HCT116 (cell line): ENCODE data around the gene FRRS1. TPM values are rescaled to one million over a fixed set of nuclear protein-coding genes. Genes with fewer than 3 reads are reported as not detected.

Experiments
- ATAC-seq: fragments of 200-7000 bp; cut with Tn5 transposase; 2 replicates; pipeline ENCODE4 v1.9.1; 2020; ENCODE audit warnings: mild to moderate bottlenecking, moderate library complexity
- BruUV-seq: library from RNA; stranded (reverse); fragments of 400-500 nt; replicated peaks from 2 replicates; lab custom pipeline; 2021; lab: Mats Ljungman, UMichigan
- CTCF ChIA-PET: fragments of 300-600 bp; sonication (Branson Sonifier 250); formaldehyde crosslinking; loops from one replicate; lab custom pipeline; 2021; ENCODE audit warnings: antibody characterized with exemption; lab: Charles Lee
- POLR2A ChIA-PET: fragments of 300-600, 350-600 bp; sonication (Branson Sonifier 250); formaldehyde crosslinking; loops from one replicate; lab custom pipeline; 2021; ENCODE audit warnings: antibody characterized with exemption; lab: Charles Lee
- RAD21 ChIA-PET, 2 experiments: fragments of 300-600 bp; sonication (Branson Sonifier 250); formaldehyde crosslinking; loops; one replicate each; lab custom pipeline; 2023; ENCODE audit warnings: low total read pairs in 2 of 2; ENCODE audit not compliant: uncharacterized antibody in 2 of 2, unreplicated experiment in 2 of 2, low non-redundant PET in 1 of 2; lab: Charles Lee
- DNase-seq: peaks from one replicate; pipeline ENCODE4 v3.0.0-alpha.2; 2010; ENCODE audit warnings: low read depth, low spot score
- H2AFZ ChIP-seq: fragments of 200-600 bp; shearing (Covaris generic), sonication (generic); 2 replicates; pipeline ENCODE4 v1.6.1; 2017; ENCODE audit warnings: low read depth, mixed run types, mixed read lengths, antibody characterized with exemption, low read length; ENCODE audit not compliant: poor library complexity, severe bottlenecking
- H3K27ac ChIP-seq: 2 replicates; pipeline ENCODE4 v1.5.1; 2012; ENCODE audit warnings: low read depth, low read length
- H3K27me3 ChIP-seq: fragments of 200-600 bp; sonication (generic); 2 replicates; pipeline ENCODE4 v1.6.1; 2016; ENCODE audit warnings: mixed run types, low read length, mixed read lengths; ENCODE audit not compliant: insufficient read depth
- H3K36me3 ChIP-seq, 2 experiments: fragments of 200-500 bp in 1 of 2; fragments of 200-600 bp in 1 of 2; sonication (Bioruptor generic) in 1 of 2; sonication (generic) in 1 of 2; 2 replicates each; pipeline versions ENCODE4 v1.5.1 to v1.6.1; 2014 to 2016; ENCODE audit warnings: low read length in 2 of 2, inconsistent platforms in 1 of 2, mixed read lengths in 1 of 2, mixed run types in 1 of 2; ENCODE audit not compliant: insufficient read depth in 2 of 2, control insufficient read depth in 1 of 2
- H3K4me1 ChIP-seq, 2 experiments: fragments of 200-600 bp in 1 of 2; sonication (generic) in 1 of 2; 2 replicates each; pipeline versions ENCODE4 v1.5.1 to v1.6.1; 2012 to 2017; ENCODE audit warnings: low read length in 2 of 2, inconsistent platforms in 1 of 2, mild to moderate bottlenecking in 1 of 2, mixed read lengths in 1 of 2, mixed run types in 1 of 2, moderate library complexity in 1 of 2; ENCODE audit not compliant: insufficient read depth in 2 of 2, control insufficient read depth in 1 of 2
- H3K4me2 ChIP-seq: fragments of 200-600 bp; sonication (generic); 2 replicates; pipeline ENCODE4 v1.6.1; 2017; ENCODE audit warnings: mixed run types, low read length, mixed read lengths
- H3K4me3 ChIP-seq, 2 experiments: fragments of 200-600 bp in 1 of 2; sonication (generic) in 1 of 2; replicated peaks in 1 of 2; 2 replicates each; pipeline ENCODE4 v1.5.1; 2011 to 2016; ENCODE audit warnings: low read length in 2 of 2, control low read depth in 1 of 2, low read depth in 1 of 2, mild to moderate bottlenecking in 1 of 2, mixed read lengths in 1 of 2, mixed run types in 1 of 2
- H3K79me2 ChIP-seq: fragments of 200-600 bp; sonication (generic); 2 replicates; pipeline ENCODE4 v1.6.1; 2017; ENCODE audit warnings: mild to moderate bottlenecking, mixed run types, low read length, moderate library complexity, mixed read lengths; ENCODE audit not compliant: insufficient read depth
- H3K9ac ChIP-seq: fragments of 200-600 bp; sonication (generic); 2 replicates; pipeline ENCODE4 v1.6.1; 2016; ENCODE audit warnings: low read length, mixed read lengths
- H3K9me2 ChIP-seq: fragments of 200-600 bp; sonication (generic), shearing (Covaris generic); 2 replicates; pipeline ENCODE4 v1.6.1; 2017; ENCODE audit warnings: mixed run types, mild to moderate bottlenecking, moderate library complexity; ENCODE audit not compliant: insufficient read depth
- H3K9me3 ChIP-seq, 2 experiments: fragments of 200-500 bp in 1 of 2; fragments of 200-600 bp in 1 of 2; sonication (Bioruptor generic) in 1 of 2; sonication (generic) in 1 of 2; 2 replicates each; pipeline ENCODE4 v1.6.1; 2014 to 2017; ENCODE audit warnings: low read length in 2 of 2, mixed read lengths in 2 of 2, inconsistent platforms in 1 of 2, low read depth in 1 of 2, mild to moderate bottlenecking in 1 of 2, mixed run types in 1 of 2, moderate library complexity in 1 of 2; ENCODE audit not compliant: control insufficient read depth in 1 of 2, insufficient read depth in 1 of 2
- H4K20me1 ChIP-seq: fragments of 200-600 bp; sonication (generic), shearing (Covaris generic); 2 replicates; pipeline ENCODE4 v1.6.1; 2017; ENCODE audit warnings: mixed run types, mild to moderate bottlenecking, moderate library complexity; ENCODE audit not compliant: insufficient read depth
- ATF3 ChIP-seq: IDR thresholded peaks from 2 replicates; pipeline ENCODE4 v1.6.1; 2012
- CBX3 ChIP-seq: IDR thresholded peaks from 2 replicates; pipeline ENCODE4 v1.6.1; 2012; ENCODE audit warnings: low read depth
- EGR1 ChIP-seq: IDR thresholded peaks from 2 replicates; pipeline ENCODE4 v1.6.1; 2012; ENCODE audit warnings: low read depth
- EZH2 ChIP-seq: fragments of 200-600 bp; sonication (generic); IDR thresholded peaks from 2 replicates; pipeline ENCODE4 v1.6.1; 2017; ENCODE audit warnings: antibody characterized with exemption, mixed run types
- JUND ChIP-seq: IDR thresholded peaks from 2 replicates; pipeline ENCODE4 v1.6.1; 2012
- POLR2A ChIP-seq: IDR thresholded peaks from 2 replicates; pipeline ENCODE4 v1.7.0; 2011; ENCODE audit warnings: borderline replicate concordance; ENCODE audit not compliant: insufficient read depth, insufficient read length; ENCODE audit errors: extremely low read depth
- POLR2AphosphoS5 ChIP-seq: IDR thresholded peaks from 2 replicates; pipeline ENCODE4 v1.6.1; 2011; ENCODE audit warnings: mild to moderate bottlenecking, low read depth, low read length, moderate library complexity
- SIN3A ChIP-seq: IDR thresholded peaks from 2 replicates; pipeline ENCODE4 v1.6.1; 2012; ENCODE audit warnings: low read depth
- TCF7L2 ChIP-seq: IDR thresholded peaks from 2 replicates; pipeline ENCODE4 v1.7.0; 2011; ENCODE audit warnings: borderline replicate concordance, inconsistent platforms; ENCODE audit not compliant: insufficient read depth, insufficient read length; ENCODE audit errors: extremely low read depth
- ZBTB33 ChIP-seq: IDR thresholded peaks from 2 replicates; pipeline ENCODE4 v1.6.1; 2011; ENCODE audit warnings: mild to moderate bottlenecking, low read length, moderate library complexity; ENCODE audit not compliant: insufficient replicate concordance; ENCODE audit errors: extremely low read depth
- ZFX ChIP-seq: fragments of 450-650 bp; IDR thresholded peaks from 2 replicates; pipeline ENCODE4 v1.6.1; 2017
- intact Hi-C: fragments of 100-400 bp; cut with micrococcal nuclease; formaldehyde crosslinking; loops from 2 replicates; pipeline ENCODE4 v1.10.0; 2022
- total RNA-seq: library from RNA; stranded (reverse); gene quantifications from one replicate; pipeline ENCODE4 v1.2.1, GENCODE V29; 2021; ENCODE audit not compliant: unreplicated experiment

The FRRS1 gene
- total RNA-seq, 1 experiment from 2014 or later = 19.8 TPM

GRCh38 chr1:99789715-99790114 is 23.3 kb upstream of the FRRS1 start:
- ATAC-seq = no peak
- no peak overlapping the region for H3K9ac ChIP-seq
- no peaks in the 10 kb centered on the region for H3K36me3 ChIP-seq
- H3K4me2 ChIP-seq = no peak overlapping the region
- TF ChIP-seq EGR1 (no peak), TCF7L2 (no peak), JUND (no peak), ZFX (no peak), ATF3 (no peak), POLR2A (no peak), CBX3 (no peak), SIN3A (no peak), POLR2AphosphoS5 (no peak)
- TF ChIP-seq, all 23 proteins: peak for 0
- no peak overlapping the region for H3K4me3 ChIP-seq
- H2AFZ ChIP-seq = no peak overlapping the region
- ChIA-PET RAD21 (no interaction called here), POLR2A (no interaction called here), CTCF (no interaction called here)
- H3K9me2 ChIP-seq = no peaks in the 10 kb centered on the region
- H4K20me1 ChIP-seq = no peaks in the 10 kb centered on the region
- no peaks in the 10 kb centered on the region for H3K4me1 ChIP-seq
- intact Hi-C loops = no loop called here
- H3K9me3 ChIP-seq = no peaks in the 10 kb centered on the region
- H3K27me3 ChIP-seq = no peaks in the 10 kb centered on the region
- no peak overlapping the region for H3K27ac ChIP-seq
- no peaks in the 10 kb centered on the region for H3K79me2 ChIP-seq
- DNase-seq = no peak
- no TSS peak for BruUV-seq

- ChIA-PET CTCF (no interaction called here), POLR2A (no interaction called here), RAD21 (no interaction called here)
- no peak overlapping the region for H3K27ac ChIP-seq
- no peaks in the 10 kb centered on the region for H3K36me3 ChIP-seq
- intact Hi-C loops = no loop called here
- no peaks in the 10 kb centered on the region for H3K9me2 ChIP-seq
- no peaks in the 10 kb centered on the region for H3K9me3 ChIP-seq
- no peak overlapping the region for H3K9ac ChIP-seq
- H4K20me1 ChIP-seq = no peaks in the 10 kb centered on the region
- no peak overlapping the region for H3K4me2 ChIP-seq
- no peaks in the 10 kb centered on the region for H3K4me1 ChIP-seq
- no TSS peak for BruUV-seq
- H3K79me2 ChIP-seq = no peaks in the 10 kb centered on the region
- no peak for TF ChIP-seq ZBTB33
- no peak for TF ChIP-seq EZH2
- no peak for DNase-seq
- no peak overlapping the region for H3K4me3 ChIP-seq
- ATAC-seq = no peak
- H2AFZ ChIP-seq = no peak overlapping the region
- H3K27me3 ChIP-seq = no peaks in the 10 kb centered on the region
Measured at GRCh38 chr1:99788896-99789295, 22.5 kb upstream of the FRRS1 start.
